Measurements from ENCODE around the gene RFTN2. TPM values are rescaled to one million over a fixed set of nuclear protein-coding genes. Genes with fewer than 3 reads are reported as not detected.
"Not testable (repeated sequence)": the region's sequence is repeated elsewhere in the genome, so short reads cannot be mapped to it uniquely, and the experiment has no call there.

RFTN2 gene
- total and polyA plus RNA-seq, 2 donors: 0.73 to 1.4 TPM

DNA sequence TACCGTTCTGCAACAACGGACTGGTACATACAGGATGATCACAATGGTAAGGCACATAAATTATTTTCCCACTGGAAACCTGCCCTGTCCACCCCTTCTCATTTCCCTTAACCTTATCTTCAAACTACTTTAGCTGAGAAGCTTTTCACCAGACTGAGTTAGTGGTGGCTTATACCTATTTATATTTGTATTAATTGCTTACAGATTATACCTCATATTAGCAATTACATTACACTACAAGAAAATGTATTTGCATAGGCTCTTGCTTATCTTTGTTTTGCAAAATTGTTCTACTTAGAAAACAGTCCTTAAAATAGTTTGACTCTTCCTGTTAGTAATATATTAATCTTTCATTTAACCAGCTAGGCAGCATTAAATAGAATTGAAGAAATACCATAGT lies 124.1 kb downstream of the RFTN2 start:
- not testable (repeated sequence) for H3K4me1 ChIP-seq (ENCODE audit: control insufficient read depth in 2 of 2, insufficient read depth in 2 of 2, low read length in 2 of 2); H3K27ac ChIP-seq (ENCODE audit: low read depth in 1 of 2, low read length in 1 of 2); H3K9me3 ChIP-seq (ENCODE audit: control insufficient read depth in 2 of 2, insufficient read depth in 1 of 2, low read length in 1 of 2); H3K27me3 ChIP-seq (ENCODE audit: control insufficient read depth in 2 of 2, insufficient read depth in 1 of 2, low read length in 1 of 2); H3K4me3 ChIP-seq (ENCODE audit: low read length in 2 of 2); DNase-seq (ENCODE audit: low read depth in 6 of 9, low spot score in 9 of 9)
- WGBS: 98% methylated on average over 2 of the region's 2 CpGs
- H3K36me3 ChIP-seq (ENCODE audit: control insufficient read depth in 2 of 2, insufficient read depth in 2 of 2, low read length in 1 of 2): peaks cover 16 to 57% of the 10 kb centered on the region in 2 donors

DNA sequence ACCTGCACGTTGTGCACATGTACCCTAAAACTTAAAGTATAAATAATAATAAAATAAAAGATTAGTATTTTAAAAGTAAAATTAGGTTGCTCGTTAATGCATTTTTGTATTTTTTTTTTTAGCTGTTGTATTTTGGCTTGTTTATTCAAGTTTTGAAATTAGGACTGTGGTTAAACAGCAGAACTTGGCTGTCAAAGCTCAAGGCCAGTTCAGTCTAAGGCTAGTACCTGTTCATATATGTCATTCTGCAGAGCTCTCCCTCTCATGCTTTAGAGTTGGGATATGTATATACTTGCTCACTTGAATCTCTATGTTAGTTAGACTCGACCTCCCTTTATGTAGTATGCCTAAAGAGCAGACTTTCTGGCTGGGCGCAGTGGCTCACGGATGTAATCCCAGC lies 126.8 kb downstream of the RFTN2 start:
- H3K4me1 ChIP-seq (ENCODE audit: control insufficient read depth in 2 of 2, insufficient read depth in 2 of 2, low read length in 2 of 2): no peaks in the 10 kb centered on the region
- H3K27me3 ChIP-seq (ENCODE audit: control insufficient read depth in 2 of 2, insufficient read depth in 1 of 2, low read length in 1 of 2): no peaks in the 10 kb centered on the region
- no peak overlapping the region for H3K4me3 ChIP-seq (ENCODE audit: low read length in 2 of 2)
- H3K36me3 ChIP-seq (ENCODE audit: control insufficient read depth in 2 of 2, insufficient read depth in 2 of 2, low read length in 1 of 2): peaks cover 27 to 51% of the 10 kb centered on the region in 2 donors
- WGBS: 97% methylated on average over 5 of the region's 5 CpGs
- no peak for DNase-seq (ENCODE audit: low read depth in 6 of 9, low spot score in 9 of 9)
- no peaks in the 10 kb centered on the region for H3K9me3 ChIP-seq (ENCODE audit: control insufficient read depth in 2 of 2, insufficient read depth in 1 of 2, low read length in 1 of 2)
- H3K27ac ChIP-seq (ENCODE audit: low read depth in 1 of 2, low read length in 1 of 2): no peak overlapping the region

DNA sequence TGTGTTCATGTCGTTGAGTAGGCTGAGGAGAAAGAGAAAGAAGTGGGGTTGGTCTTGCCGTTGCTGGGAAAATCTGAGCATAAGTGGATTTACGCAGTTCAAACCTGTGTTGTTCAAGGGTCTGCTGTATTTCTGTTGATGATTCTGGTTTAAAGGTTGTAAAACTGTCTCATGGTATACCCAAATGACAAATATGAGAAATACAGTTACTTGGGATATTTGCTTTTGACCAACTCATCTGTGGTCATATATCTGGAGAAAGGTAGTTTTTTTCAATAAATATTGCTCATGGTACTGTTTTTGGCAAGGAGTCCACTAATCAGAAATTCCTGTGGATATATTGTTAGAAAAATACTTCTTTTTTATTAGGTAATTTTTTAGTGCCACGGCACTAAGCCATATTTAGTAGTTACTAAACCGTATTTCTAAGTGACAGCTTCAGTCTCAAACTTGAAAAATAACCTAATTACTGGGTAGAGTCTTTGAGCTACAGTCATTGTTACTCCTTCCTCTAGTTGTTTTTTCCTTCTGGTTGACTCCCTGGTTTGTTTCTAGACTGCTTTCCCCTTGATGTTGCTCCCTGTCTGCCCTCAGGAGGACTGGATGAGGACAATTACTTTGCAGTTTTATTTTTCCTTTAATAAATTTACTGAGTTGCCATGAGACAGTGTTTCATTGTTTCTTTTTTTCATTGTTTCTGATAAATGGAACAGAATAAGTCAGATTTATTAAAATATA lies 128.1 kb downstream of the RFTN2 start:
- Histone ChIP-seq H3K27me3 (ENCODE audit: control insufficient read depth in 2 of 2, insufficient read depth in 1 of 2, low read length in 1 of 2) (no peaks in the 10 kb centered on the region), H3K36me3 (ENCODE audit: control insufficient read depth in 2 of 2, insufficient read depth in 2 of 2, low read length in 1 of 2) (peaks cover 32 to 53% of the 10 kb centered on the region in 2 donors), H3K9me3 (ENCODE audit: control insufficient read depth in 2 of 2, insufficient read depth in 1 of 2, low read length in 1 of 2) (no peaks in the 10 kb centered on the region), H3K27ac (ENCODE audit: low read depth in 1 of 2, low read length in 1 of 2) (no peak overlapping the region), H3K4me1 (ENCODE audit: control insufficient read depth in 2 of 2, insufficient read depth in 2 of 2, low read length in 2 of 2) (no peaks in the 10 kb centered on the region), H3K4me3 (ENCODE audit: low read length in 2 of 2) (no peak overlapping the region)
- no peak for DNase-seq (ENCODE audit: low read depth in 6 of 9, low spot score in 9 of 9)
- WGBS: 97% methylated on average over 5 of the region's 5 CpGs

DNA sequence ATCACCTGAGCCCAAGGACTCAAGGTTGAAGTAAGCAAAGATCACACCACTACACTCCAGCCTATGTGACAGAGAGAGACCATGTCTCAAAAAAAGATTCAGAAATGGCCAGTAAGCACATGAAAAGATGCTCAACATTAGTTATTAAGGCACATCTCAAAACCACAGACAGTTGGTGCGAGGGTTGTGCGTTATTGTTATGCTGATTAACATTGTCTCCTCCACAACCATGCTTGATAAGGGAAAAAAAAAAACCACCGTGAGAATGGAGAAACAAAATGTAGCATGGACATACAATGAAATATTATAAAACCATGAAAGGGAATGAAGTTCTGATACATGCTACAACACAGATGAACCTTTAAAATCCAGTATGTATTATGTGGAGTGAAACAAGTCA lies 132.2 kb downstream of the RFTN2 start:
- Histone ChIP-seq H3K36me3 (ENCODE audit: control insufficient read depth in 2 of 2, insufficient read depth in 2 of 2, low read length in 1 of 2) (peaks cover 25 to 53% of the 10 kb centered on the region in 2 donors), H3K4me1 (ENCODE audit: control insufficient read depth in 2 of 2, insufficient read depth in 2 of 2, low read length in 2 of 2) (no peaks in the 10 kb centered on the region), H3K9me3 (ENCODE audit: control insufficient read depth in 2 of 2, insufficient read depth in 1 of 2, low read length in 1 of 2) (no peaks in the 10 kb centered on the region), H3K4me3 (ENCODE audit: low read length in 2 of 2) (no peak overlapping the region), H3K27me3 (ENCODE audit: control insufficient read depth in 2 of 2, insufficient read depth in 1 of 2, low read length in 1 of 2) (no peaks in the 10 kb centered on the region), H3K27ac (ENCODE audit: low read depth in 1 of 2, low read length in 1 of 2) (no peak overlapping the region)
- no peak for DNase-seq (ENCODE audit: low read depth in 6 of 9, low spot score in 9 of 9)
- WGBS: 98% methylated on average over 3 of the region's 3 CpGs

DNA sequence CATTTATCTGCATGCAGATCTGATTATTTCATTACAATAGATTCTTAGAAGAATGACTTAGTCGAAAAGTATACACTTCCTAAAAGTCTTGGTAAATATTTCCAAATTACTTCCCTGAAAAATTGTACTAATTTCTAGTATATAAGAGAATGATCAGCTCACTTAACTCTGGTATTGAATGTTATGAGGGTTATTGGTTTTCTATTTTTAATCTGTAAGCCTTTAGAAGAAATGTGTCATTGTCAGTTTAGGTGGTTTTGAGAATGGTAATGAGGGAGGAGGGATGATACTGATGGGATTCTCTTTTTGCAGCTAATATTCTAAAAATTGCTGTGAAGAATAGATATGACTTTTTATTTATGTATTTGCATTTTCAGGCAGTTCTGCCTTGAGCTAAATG lies 135.7 kb downstream of the RFTN2 start:
- no peaks in the 10 kb centered on the region for H3K4me1 ChIP-seq (ENCODE audit: control insufficient read depth in 2 of 2, insufficient read depth in 2 of 2, low read length in 2 of 2)
- no peaks in the 10 kb centered on the region for H3K27me3 ChIP-seq (ENCODE audit: control insufficient read depth in 2 of 2, insufficient read depth in 1 of 2, low read length in 1 of 2)
- H3K36me3 ChIP-seq (ENCODE audit: control insufficient read depth in 2 of 2, insufficient read depth in 2 of 2, low read length in 1 of 2): peaks cover 29 to 62% of the 10 kb centered on the region in 2 donors
- no peak for DNase-seq (ENCODE audit: low read depth in 6 of 9, low spot score in 9 of 9)
- 99% methylated on average over 1 of the region's 1 CpG for WGBS
- no peaks in the 10 kb centered on the region for H3K9me3 ChIP-seq (ENCODE audit: control insufficient read depth in 2 of 2, insufficient read depth in 1 of 2, low read length in 1 of 2)
- no peak overlapping the region for H3K4me3 ChIP-seq (ENCODE audit: low read length in 2 of 2)
- H3K27ac ChIP-seq (ENCODE audit: low read depth in 1 of 2, low read length in 1 of 2): no peak overlapping the region

DNA sequence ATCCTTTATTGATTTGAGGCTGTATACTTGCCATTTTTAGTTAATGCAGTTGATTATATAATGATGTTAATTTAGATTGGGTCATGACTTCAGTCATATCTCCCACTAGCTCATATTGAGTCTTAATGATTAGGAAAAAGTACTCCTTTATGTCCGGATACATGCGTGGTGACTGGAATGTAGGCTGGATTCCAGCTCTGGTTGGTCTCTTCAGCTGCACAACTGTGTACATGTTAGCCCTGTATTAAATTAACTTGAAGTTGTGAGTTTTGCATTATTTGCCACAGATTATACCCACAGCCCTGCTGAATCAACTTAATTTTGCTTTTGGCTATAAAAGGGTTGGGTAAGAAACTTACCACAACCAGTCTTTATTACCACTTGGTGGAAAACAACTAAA lies 137.0 kb downstream of the RFTN2 start:
- H3K4me1 ChIP-seq (ENCODE audit: control insufficient read depth in 2 of 2, insufficient read depth in 2 of 2, low read length in 2 of 2): no peaks in the 10 kb centered on the region
- no peak for DNase-seq (ENCODE audit: low read depth in 6 of 9, low spot score in 9 of 9)
- no peaks in the 10 kb centered on the region for H3K27me3 ChIP-seq (ENCODE audit: control insufficient read depth in 2 of 2, insufficient read depth in 1 of 2, low read length in 1 of 2)
- peaks cover 16 to 61% of the 10 kb centered on the region in 2 donors for H3K36me3 ChIP-seq (ENCODE audit: control insufficient read depth in 2 of 2, insufficient read depth in 2 of 2, low read length in 1 of 2)
- no peak overlapping the region for H3K27ac ChIP-seq (ENCODE audit: low read depth in 1 of 2, low read length in 1 of 2)
- H3K9me3 ChIP-seq (ENCODE audit: control insufficient read depth in 2 of 2, insufficient read depth in 1 of 2, low read length in 1 of 2): no peaks in the 10 kb centered on the region
- 95% methylated on average over 2 of the region's 2 CpGs for WGBS
- H3K4me3 ChIP-seq (ENCODE audit: low read length in 2 of 2): no peak overlapping the region

Other genes starting within 250 kb of the RFTN2 start
- gene SF3B1, start 240.6 kb downstream of the RFTN2 start, total RNA-seq: 352 TPM
- 578 TPM for gene SF3B1, start 240.6 kb downstream of the RFTN2 start, polyA plus RNA-seq
- 19.2 TPM for gene COQ10B, start 222.0 kb downstream of the RFTN2 start, total RNA-seq
- gene COQ10B, start 222.0 kb downstream of the RFTN2 start, polyA plus RNA-seq: 21.3 TPM
- 246 TPM for gene HSPD1, start 175.7 kb downstream of the RFTN2 start, total RNA-seq
- 159 TPM for gene HSPD1, start 175.7 kb downstream of the RFTN2 start, polyA plus RNA-seq
- gene HSPE1, start 175.2 kb downstream of the RFTN2 start, total RNA-seq: 117 TPM
- 124 TPM for gene HSPE1, start 175.2 kb downstream of the RFTN2 start, polyA plus RNA-seq
- 36.7 TPM for gene MOB4, start 159.5 kb downstream of the RFTN2 start, total RNA-seq
- gene MOB4, start 159.5 kb downstream of the RFTN2 start, polyA plus RNA-seq: 43.5 TPM
- gene MARS2, start 29.8 kb upstream of the RFTN2 start, total RNA-seq: 4.9 TPM
- gene MARS2, start 29.8 kb upstream of the RFTN2 start, polyA plus RNA-seq: 3.3 TPM
- gene BOLL, start 109.7 kb upstream of the RFTN2 start, total RNA-seq: 0.05 TPM
- not detected for gene BOLL, start 109.7 kb upstream of the RFTN2 start, polyA plus RNA-seq
- 16.5 TPM for gene PLCL1, start 129.0 kb upstream of the RFTN2 start, total RNA-seq
- 7.8 TPM for gene PLCL1, start 129.0 kb upstream of the RFTN2 start, polyA plus RNA-seq